Hindlimb muscle (tissue), 1 donor: ENCODE results near the gene BPGM. TPM values are rescaled to one million over a fixed set of nuclear protein-coding genes. Genes with fewer than 3 reads are reported as not detected.
A peak's percentile ranks its signal among the peaks of the same experiment; 100 is the strongest.

Source experiments
- DNase-seq: peaks from one replicate; pipeline ENCODE4 v3.0.0-alpha.2; 2013
- polyA plus RNA-seq: library from polyadenylated mRNA; unstranded; fragments of 120-200 nt; gene quantifications from one replicate; pipeline ENCODE4 v1.2.1, GENCODE V29; 2013; ENCODE audit not compliant: insufficient read length

BPGM gene
- polyA plus RNA-seq: 17.0 TPM

- DNase-seq: peak; percentile 100
Measured at GRCh38 chr7:134646425-134647305, at the start of gene BPGM. TSS of gene BPGM (plus strand) at chr7:134646853. CDS start at chr7:134661508, 14,655 bp downstream.

- no peak for DNase-seq
Measured at GRCh38 chr7:134599371-134599770, 47.3 kb upstream of the BPGM start.

DNA sequence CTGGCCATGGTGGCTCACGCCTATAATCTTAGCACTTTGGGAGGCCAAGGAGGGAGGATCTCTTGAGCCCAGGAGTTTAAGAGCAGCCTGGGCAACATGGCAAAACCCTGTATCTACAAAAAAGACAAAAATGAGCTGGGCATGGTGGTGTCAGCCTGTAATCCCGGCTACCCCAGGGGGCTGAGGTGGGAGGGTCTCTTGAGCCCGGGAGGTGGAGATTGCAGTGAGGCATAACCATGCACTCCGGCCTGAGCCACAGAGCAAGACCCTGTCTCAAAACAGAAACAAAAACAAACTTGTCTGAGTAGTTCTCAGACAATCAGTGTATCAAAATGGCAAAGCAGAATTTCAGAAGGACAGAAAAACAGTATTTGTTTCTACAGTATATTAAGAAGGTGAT, 45.2 kb upstream of the BPGM start:
- DNase-seq: no peak

DNA sequence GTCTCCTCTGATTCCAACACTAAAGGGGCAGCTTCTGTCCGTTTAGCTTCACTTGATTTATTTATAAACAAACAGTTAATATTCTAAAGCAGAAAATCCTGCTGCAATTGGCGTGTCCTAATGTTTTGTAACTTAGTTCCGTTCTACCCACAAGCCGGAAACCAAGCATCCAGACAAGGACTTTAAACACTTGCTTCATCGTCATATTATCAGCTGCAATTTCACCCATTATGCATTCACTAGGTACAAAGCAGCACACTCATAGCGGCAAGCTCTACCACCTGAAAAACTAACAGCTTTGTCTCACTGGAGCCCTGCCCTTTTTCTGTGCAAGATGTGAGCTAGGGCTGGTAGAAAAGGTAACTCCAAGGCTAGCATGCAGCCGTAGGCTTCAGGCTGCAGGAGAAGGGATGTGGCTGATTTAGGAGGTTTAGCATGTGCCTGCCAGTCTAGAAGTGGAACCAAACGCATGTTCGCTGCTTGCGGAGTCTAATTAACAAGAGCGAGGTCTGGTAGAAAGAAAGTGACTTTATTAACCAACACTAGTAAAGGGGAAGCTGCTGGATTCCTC, 43.7 kb upstream of the BPGM start:
- DNase-seq: no peak

DNA sequence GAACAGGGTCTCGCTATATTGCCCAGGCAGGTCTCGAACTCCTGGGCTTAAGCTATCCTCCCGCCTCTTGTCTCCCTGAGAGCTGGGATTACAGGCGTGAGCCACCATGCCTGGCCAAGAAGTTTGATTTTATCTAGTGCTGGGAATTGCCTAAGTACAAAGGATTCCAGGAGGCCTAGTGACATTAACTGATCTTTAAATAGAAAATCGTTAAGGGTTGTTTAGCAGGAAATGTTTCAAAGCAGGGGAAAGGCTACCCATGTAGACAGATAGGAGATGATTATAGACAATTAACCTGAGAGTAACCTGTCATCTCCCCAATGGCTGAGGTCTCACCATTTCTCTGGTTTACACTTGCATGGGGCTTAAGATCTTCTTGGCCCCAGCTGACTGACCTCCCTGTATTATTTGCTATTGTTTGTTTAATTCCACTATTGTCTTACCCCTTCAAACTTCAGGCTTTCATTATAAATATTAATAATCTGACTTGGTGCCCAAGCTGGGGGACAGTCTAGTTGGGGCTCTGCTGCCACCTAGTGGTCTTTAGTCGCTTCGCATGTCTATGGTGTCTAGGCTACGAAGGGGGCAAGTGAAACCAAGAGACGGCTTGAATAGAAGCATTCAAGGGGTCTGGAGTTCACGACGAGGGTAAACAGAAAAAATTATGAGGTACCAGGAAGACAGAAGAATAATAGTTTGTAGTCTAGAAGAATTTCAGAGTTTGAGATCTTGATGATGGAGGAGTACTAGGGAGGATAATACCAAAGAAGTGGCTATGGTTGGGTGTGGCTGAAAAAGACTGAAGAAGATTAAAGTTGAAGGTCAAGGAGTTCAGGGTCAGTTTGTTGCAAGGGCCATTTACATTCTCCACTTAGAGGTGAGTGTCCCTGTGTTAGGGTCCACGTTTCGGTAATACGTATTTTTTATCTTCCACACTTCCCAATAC, 40.4 kb upstream of the BPGM start:
- DNase-seq: peak; percentile 63

DNA sequence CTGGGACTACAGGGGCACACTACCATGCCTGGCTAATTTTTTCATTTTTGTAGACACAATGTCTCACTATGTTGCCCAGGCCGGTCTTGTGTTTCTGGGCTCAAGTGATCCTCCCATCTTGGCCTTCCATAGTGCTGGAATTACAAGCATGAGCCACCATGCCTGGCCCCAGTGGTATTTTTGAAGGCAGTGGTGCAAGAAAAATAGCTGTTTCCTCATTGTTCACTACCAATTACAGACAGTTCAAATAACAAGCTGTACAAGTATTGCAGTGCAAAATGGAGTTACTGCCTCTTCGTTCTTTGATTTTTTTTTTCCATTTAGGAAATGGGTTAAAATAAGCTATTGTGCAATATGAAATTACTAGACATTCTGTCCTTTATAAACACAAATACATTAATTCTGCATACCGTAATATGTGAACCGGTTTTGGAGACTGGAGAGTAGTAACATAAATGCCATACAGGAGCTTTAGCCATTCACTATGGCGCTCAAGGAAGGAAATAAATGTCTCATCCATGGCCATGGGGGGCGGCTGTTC, 35.0 kb upstream of the BPGM start:
- DNase-seq: no peak

GRCh38 chr7:134612197-134612596, 34.5 kb upstream of the BPGM start:
- DNase-seq: no peak

DNA sequence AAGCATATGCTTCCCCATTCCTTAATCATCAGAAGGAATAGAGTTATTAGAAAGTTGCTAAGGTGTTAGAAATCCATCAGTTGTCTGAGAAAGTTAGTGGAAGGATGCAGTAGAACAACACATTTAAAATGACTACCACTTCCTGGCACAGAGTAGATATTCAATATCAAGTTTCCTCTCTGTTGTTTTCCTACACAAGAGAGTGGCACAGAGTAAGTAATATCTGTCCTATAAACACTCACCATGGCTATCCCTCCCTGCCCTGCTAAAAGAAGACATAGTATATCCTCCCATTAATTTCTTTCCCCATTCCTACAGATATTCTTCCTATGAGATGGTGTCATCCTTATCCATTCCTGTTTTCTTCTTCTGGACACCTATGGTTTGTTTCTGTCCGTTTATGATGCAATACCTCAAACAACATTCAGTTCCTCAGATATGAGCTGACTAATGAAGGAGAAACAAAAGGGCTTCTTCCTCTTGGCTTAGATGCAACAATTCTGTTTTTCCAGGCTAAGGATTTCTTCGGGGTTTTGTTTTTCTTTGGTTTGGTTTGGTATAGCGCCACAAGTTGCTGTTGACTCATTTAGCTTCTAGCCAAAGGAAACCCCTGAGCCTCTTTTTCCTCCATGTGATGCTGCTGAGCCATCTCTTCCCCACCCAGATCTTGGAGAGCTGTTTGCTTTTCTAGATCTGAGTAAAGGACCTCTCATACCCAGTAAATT, 32.9 kb upstream of the BPGM start:
- no peak for DNase-seq

- no peak for DNase-seq
Measured at GRCh38 chr7:134616611-134617010, 30.0 kb upstream of the BPGM start.

- no peak for DNase-seq
Measured at GRCh38 chr7:134618756-134619530, 27.7 kb upstream of the BPGM start.

DNA sequence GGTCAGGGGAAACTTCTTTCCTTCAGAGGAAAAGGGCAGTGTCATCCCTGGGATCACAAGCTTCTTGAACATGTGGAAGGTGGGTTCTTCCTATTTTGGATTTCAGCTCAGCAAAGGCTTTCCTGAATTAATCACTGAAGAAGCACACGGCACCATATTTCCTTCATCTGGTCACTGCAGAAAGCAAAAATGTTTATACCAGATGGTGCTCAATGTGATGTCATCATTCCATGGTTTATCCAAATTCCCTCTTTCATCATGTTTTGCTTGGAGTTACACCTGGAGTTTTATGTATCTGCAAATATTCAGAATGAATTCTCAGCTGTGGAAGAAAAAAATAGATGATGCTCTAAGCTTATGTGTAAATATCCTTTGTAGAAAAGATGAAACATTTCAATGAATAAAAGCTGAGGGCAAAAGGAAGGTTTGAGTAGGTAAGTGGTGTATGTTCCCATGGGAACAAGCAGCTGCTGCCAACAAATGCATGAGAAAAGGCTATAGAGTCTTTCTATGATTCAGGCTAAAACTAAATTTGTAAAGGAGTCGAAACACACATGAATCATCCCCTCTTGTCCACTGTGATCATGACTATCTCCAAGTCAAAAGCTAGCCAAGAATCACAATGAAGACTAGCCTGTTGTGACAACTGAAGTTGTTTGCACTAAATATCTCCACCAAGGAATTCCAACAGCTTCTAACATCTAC, 26.9 kb upstream of the BPGM start:
- DNase-seq: no peak

DNA sequence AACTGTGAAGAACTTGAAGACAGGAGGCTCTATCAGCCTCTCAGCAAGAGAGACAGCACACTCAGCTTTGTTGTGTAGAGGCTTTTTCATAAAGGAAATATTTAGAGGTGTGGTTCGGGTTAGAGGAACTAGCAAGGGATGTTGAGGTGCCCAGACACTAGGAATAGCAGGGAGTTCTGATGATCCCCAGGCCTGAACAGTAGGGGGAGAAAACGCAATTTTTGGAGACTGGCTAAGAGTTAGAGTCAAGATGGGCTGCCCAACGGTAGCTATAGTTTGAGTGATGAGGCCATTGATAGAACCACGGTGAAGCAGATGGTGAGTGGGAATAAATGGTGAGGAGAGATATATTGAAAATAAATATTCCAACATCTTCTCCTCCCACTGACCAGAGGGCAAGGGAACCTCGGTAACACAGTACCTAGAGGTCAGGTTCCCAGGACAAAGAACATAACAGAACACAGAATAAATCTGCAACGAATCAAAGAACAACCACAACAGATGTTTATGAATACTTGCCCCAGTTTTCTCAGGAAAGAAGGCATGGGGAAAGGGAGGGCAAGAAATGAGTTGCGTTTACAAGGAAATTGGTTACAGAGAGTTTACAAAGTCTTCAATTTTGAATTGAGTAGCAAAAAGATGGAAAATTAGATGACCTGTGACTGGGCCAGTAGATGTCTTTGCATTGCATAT, 24.2 kb upstream of the BPGM start:
- DNase-seq: no peak

- no peak for DNase-seq
Measured at GRCh38 chr7:134623193-134623592, 23.5 kb upstream of the BPGM start.

- DNase-seq: no peak
Measured at GRCh38 chr7:134625550-134625949, 21.1 kb upstream of the BPGM start.

DNA sequence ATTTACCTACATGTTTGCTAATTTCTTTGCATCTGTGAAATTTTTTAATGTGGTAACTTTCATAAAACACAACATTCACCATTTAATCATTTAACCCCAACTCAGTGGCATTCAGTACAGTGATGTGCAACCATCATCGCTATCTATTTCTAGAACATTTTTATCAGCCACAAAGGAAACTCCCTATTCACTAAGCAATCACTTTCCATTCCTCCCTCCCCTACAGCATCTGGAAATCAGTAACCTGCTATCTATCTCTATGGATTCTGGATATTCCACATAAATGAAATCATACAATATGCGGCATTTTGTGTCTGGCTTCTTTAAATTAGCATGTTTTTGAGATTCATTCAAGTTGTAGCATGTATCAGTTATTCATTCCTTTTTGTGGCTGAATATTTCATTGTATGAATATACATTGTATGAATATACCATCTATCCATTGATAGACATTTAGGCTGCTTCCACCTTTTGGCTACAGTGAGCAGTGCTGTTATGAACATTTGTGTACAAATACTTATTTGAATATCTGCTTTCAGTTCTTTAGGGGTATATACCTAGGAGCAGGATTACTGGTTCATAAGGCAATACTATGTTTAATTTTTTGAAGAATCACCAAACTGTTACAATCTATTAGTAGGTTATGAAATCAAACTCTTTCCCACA, 19.4 kb upstream of the BPGM start:
- no peak for DNase-seq

DNA sequence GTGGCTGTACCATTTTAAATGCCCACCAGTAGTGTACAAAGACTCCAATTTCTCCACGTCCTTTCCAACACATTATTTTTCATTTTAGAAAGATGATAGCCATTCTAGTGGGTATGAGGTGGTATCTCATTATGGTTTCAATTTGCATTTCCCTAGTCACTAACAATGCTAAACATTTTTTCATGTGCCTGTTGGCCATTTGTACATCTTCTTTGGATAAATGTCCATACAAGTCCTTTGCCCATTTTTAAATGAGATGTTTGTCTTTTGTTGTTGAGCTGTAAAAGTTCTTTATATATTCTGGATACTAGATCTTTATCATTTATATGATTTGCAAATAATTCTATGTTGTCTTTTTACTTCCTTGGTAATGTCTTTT, 18.9 kb upstream of the BPGM start:
- DNase-seq: no peak

DNA sequence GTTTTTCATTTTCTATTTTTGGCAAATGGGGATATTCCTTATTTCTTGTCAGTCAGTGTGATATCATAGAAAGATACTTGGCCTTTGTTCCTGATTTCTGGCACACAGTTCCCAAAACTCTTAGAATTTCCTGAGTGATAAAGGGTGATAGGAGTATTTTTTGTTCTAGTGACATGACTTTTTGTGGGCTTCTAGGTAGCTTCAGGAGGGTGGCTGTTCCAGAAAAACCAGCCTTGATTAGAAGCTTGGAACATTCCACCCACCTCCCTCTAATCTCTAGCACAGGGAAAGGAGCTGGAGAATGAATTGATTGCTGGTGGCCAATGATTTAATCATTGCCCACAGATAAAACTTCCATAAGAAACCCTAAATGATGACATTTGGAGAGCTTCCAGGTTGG, 17.2 kb upstream of the BPGM start:
- DNase-seq: no peak

GRCh38 chr7:134630237-134630636, 16.4 kb upstream of the BPGM start:
- no peak for DNase-seq

- DNase-seq: no peak
Measured at GRCh38 chr7:134630893-134631292, 15.8 kb upstream of the BPGM start.
